ENCODE results near the gene JPH2.

- TF ChIP-seq OSR1 (CRISPR knock-in tag; IDR thresholded peaks at IDR 0.05) = no peak
- TF ChIP-seq, protein P1, sequence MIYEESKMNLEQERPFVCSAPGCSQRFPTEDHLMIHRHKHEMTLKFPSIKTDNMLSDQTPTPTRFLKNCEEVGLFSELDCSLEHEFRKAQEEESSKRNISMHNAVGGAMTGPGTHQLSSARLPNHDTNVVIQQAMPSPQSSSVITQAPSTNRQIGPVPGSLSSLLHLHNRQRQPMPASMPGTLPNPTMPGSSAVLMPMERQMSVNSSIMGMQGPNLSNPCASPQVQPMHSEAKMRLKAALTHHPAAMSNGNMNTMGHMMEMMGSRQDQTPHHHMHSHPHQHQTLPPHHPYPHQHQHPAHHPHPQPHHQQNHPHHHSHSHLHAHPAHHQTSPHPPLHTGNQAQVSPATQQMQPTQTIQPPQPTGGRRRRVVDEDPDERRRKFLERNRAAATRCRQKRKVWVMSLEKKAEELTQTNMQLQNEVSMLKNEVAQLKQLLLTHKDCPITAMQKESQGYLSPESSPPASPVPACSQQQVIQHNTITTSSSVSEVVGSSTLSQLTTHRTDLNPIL (CRISPR knock-in tag; IDR thresholded peaks at IDR 0.05; ENCODE audit: low read depth) = no peak
- TF ChIP-seq ZFP30 (CRISPR knock-in tag; IDR thresholded peaks at IDR 0.05) = no peak
- no peak for TF ChIP-seq PATZ1 (CRISPR knock-in tag; IDR thresholded peaks at IDR 0.05; ENCODE audit: borderline replicate concordance)
- TF ChIP-seq TSHZ2 (CRISPR knock-in tag; IDR thresholded peaks at IDR 0.05) = no peak
- TF ChIP-seq ZNF8 (CRISPR knock-in tag; IDR thresholded peaks at IDR 0.05) = no peak
- TF ChIP-seq TCF4 (CRISPR knock-in tag; IDR thresholded peaks at IDR 0.05; ENCODE audit: borderline replicate concordance) = no peak
- TF ChIP-seq POU6F1 (CRISPR knock-in tag; IDR thresholded peaks at IDR 0.05; ENCODE audit: borderline replicate concordance, low read depth) = no peak
- no peak for TF ChIP-seq RARB (CRISPR knock-in tag; IDR thresholded peaks at IDR 0.05)
- no peak for TF ChIP-seq ZFP3 (CRISPR knock-in tag; IDR thresholded peaks at IDR 0.05)
- no peak for TF ChIP-seq ARNTL (CRISPR knock-in tag; IDR thresholded peaks at IDR 0.05; ENCODE audit: borderline replicate concordance, low read depth)
- TF ChIP-seq ISL1 (CRISPR knock-in tag; IDR thresholded peaks at IDR 0.05) = no peak
- no peak for TF ChIP-seq CSDC2 (CRISPR knock-in tag; IDR thresholded peaks at IDR 0.05)
Observed at GRCh38 chr20:44066645-44067606, 120.1 kb downstream of the JPH2 start.
